HuH-7 (cell line): ENCODE data around the gene HNRNPA1.
"Not testable (repeated sequence)": the region's sequence is repeated elsewhere in the genome, so short reads cannot be mapped to it uniquely, and the experiment has no call there.

Experiments
- DNase-seq: peaks from one replicate; pipeline ENCODE4 v3.0.0; 2011; ENCODE audit warnings: low spot score

HNRNPA1 gene

DNA sequence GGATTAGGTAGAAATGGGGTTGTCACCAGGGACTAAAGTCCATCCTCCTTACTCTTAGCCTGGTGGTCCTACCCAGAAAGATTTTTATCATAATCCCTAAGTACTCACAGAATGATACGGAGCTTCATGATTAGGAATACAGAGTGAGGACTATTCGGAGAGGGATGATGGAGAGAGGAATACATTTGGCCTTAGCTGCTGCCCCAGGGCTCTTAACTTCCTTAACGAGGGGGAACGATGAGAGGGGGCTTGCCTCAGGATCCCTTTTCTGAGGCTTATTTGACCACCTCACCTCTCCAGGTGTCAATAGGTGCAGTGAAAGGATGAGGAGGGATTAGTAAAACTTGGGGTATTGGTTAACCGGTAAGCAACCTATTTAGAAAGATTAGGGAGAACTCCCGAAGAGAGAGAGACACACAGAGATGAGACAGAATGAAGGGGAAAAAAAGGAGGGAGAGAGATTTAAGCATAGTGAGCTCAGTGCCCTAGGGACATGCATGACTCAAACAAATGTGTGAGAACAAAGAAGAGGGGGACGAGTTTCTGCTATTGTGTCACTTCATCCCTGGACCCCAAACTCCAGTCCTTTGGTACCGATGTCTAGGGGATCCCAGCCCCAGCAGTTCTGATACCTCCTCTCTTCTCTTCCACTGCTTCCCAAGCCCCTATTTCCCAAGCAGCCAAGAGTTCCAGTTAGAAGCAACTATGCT lies 19.1 kb downstream of the HNRNPA1 start:
- DNase-seq: no peak

DNA sequence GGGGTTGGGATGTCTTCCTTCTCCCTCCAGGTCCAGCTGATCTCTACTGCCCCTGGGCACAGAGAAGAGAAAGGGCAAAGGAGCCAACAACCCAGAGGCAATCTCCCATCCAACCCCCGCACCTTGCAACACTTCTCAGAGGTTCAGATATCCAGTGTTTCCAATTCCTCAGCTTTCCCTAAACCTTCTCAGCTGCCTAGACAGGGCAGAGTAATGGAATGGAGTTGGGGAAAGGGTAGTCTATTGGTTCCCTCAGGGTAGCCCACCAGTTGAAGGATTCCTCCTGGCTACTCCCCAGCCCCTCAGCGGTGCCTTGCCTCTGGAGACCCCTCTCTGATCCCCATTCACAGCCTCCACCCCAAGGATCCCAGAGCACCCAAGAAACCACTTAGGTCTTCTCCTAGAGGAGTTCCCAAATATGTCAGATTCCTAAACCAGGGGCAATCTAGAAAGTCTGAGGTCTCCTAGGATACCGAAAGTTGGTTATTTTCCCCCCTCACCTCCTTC lies 19.8 kb downstream of the HNRNPA1 start:
- DNase-seq: no peak

DNA sequence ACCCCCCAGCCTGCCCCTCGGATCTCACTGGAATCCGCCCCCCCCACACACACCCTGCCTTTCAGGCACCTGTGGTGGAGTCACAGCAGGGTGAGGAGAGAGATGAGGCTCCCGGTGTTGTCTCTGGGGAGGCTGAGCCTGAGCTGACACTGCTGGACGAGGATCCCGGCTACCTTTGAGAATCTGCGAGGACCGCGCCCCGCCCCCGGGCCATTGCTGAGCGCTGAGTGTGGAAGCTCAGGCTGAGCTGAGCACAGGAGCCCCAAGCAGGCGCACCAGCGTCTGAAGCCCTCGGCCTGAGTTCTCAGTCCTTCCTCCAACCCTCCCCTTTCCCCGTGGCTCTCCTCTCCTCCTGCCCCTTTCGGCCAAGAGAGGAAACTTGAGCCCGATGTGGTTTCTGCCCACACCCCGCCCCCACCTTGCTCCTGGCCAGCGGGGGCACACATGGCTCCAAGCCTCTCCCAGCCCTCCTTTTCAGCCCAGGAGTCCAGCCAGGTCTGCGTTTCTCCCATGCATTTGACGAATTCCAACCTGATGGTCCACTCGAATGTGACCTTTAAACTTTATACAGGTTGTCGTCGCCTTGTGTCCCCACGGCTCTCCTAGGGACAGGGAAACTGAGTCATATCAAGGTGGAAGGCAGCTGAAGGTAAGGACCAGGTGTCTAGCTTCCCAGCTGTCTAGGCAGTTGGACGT lies 20.4 kb downstream of the HNRNPA1 start, which contains the start of gene NFE2:
TSS of gene NFE2 (minus strand) at position 284 of the 696 bp plus-strand sequence. CDS start 5,767 bp downstream, outside the sequence.
- peak; percentile 58 for DNase-seq

DNA sequence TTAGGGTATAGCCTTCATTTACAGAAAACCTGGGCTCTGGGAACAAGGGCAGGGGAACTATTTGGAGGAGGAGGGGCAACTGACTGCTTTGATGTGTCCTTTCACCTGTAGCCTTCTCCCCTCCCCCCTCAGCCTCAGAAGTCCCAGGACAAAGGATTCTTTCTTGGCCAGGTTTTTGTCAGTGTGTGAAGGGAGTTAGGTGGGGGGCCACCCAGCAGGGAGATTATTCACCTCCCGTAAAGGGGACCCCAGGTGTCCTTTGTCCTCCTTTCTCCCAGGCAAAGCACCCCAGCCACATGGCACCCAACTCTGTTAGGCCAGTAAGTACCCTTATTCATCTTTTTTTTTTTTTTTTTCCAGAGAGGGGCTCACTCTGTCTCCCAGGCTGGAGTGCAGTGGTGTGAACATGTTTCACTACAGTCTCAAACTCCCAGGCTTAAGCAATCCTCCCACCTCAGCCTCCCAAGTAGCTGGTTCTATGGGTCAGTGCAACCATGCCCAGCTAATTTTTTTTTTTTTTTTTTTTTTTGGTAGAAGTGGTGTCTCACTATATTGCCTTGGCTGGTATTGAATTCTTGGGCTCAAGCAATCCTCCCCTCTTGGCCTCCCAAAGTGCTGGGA lies 21.0 kb downstream of the HNRNPA1 start:
- no peak for DNase-seq

DNA sequence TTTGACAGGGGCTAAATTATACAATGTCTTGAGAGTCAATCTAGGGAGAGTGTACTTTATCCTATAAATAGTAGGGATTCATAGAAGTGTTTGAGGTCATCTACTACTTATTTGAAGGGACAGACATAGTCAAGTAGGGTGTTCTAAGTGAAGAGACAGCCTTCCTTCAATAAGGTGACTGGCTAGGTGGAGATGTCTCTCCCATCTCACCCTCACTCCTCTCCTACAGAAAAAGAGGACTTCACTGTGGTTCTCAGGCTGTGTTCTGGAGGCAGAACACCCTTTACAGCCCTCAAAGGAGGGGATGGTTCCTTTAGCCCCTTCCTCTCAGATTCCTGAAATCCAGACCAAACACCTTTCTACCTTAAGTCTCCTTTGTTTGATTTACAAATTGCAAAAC lies 23.1 kb downstream of the HNRNPA1 start:
- no peak for DNase-seq

DNA sequence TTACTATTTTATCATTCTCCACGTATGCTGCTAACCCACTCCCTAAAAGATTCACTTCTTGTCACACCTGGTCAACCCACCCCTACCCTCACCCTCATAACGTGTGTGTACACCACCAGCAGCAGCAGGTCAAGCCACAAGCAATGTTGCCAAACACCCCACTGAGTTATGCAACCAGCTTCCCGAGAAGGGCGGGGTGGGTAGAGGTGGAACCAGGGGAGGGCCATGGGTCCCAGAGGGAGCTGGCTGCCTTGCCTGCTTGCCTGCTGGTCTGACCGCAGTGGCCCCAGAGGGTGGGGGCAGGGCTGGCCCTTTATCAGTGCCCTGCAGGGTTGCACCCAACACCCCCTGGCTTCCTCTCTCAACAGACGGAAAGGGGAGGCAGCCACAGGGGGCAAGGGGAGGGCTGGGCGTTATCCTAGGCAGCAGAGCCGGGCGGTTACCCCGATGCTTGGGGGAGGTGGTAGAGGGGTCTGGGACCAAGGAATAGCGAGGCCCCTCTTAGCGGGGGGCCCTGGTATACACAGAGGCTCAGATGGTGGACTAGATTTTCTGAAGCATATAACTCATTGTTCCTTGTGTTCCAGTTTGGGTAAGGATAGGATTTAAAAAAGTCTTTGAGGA lies 23.8 kb downstream of the HNRNPA1 start:
- DNase-seq: peak; percentile 89

DNA sequence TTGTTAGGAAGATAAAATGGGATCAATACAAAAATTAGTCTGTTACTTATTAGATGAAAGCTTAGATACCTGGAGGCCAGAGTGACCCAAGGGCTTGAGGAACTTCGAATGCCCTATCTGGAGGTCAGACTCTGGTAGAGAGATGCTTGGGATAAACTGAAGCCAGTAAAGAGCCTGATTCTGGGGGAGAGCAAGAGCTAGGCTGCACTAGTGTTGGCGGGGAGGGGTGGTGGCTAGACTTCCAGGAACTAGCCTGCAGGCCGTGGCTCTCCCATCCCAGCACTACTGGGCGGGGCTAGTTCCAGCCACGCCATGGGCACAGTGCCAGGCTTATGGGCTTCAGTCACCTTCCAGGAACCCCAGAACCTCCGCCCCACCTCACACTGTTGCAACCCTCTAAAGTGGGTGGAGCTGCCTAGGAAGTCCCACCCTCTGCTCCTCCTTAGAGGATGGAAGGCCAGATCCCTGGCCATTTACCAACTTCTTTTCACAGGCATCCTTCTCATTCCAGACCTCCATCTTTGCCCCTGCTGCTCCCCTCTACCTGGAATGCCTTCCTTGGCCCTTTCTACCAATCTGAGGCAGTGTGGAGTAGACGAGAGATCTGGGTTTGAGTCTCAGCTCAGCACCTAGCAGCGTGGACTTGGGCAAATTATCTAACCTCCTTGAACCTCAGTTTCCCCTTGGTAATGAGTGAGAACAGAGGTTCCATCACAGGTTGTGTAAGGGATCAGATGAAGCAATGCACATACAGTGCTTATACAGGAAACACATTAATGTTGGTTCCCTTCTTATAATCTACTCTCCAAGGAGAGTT lies 26.6 kb downstream of the HNRNPA1 start:
- peak; percentile 59 for DNase-seq

DNA sequence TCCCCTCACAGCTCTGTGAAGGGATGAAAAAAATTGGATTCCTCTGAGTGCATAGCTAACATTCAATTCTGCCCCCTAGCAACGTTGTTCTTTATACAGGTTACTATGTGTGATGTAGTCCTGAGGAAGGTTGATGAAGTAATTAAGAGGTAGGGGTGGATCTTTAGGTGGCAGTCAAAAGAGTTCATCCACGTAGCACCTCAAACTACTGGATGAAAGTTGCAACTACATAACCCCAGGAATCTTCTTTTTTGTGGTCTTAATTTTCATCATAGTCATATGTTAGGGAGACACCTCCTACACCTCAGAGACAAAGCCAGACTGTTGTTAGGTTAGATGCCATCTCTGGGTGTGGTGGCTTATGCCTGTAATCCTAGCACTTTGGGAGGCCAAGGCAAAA lies 30.5 kb downstream of the HNRNPA1 start:
- DNase-seq: no peak

DNA sequence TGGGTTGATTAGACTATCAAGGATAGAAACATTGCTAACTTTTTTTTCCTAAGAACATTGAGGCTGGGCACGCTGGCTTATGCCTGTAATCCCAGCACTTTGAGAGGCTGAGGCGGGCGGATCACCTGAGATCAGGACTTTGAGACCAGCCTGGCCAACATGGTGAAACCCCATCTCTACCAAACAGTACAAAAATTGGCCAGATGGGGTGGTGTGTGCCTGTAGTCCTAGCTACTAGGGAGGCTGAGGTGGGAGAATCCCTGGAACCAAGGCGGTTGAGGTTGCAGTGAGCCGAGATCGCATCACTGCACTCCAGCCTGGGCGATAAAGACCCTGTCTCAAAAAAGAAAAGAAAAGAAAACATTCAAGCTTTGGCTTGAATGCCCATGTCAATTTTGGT lies 31.8 kb downstream of the HNRNPA1 start:
- not testable (repeated sequence) for DNase-seq

DNA sequence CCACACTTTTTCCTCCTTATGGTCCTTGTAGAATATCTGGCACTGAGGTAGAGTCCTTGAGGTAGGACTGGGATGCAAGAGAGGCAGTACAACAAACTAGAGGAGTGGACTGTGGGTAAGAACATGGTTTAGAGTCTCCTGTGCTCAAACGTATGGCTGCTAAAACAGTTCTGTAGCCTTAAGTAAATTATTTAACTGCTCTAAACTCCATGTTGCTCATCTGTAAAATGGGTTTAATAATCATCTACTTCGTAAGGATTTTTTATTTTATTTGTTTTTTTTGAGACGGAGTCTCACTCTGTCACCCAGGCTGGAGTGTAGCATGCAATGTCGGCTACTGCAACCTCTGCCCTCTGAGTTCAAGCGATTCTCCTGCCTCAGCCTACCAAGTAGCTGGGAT lies 40.8 kb downstream of the HNRNPA1 start:
- DNase-seq: no peak

DNA sequence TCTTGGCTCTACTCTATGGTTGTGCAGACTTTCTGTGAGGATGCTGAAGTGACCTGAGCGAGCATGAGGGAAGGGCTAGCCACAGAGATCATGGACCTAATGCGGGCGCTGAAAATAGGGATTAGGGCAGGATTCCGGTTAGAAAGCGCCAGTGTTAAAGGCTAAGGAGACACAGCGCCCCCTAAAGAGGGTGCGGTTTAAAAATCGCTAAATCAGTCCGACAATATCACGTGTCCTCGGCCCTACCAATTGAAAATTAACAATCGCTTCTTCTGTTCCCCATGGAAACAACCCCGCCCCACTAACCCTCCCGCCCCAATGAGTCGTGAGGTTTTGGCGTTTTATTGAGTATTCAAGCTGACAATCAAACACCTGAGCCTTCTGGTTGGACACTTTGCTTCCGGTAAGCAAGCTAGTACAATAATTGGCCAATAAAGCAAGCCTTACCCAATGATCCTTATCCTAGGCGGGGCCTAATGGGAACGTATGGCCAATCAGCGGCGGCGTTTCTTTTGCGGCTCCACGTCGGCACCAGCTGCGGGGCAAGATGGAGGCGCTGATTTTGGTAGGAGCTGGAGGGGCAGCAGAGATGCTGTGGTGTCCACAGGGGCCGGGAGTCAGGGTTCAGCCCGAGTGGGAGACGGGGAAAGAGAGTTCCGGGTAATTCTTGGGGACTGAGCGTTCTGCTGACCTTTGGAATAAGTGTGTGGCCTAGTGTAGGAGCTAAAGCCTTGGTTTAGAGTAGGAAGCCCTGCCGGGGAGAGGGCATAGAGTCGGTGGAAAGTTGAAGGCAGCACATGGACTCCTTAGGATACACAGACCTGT lies 44.3 kb downstream of the HNRNPA1 start, which contains the start of gene COPZ1:
TSS of gene COPZ1 (plus strand) at position 515 of the 825 bp plus-strand sequence. CDS start at position 548, 33 bp downstream.
- peak; percentile 82 for DNase-seq

DNA sequence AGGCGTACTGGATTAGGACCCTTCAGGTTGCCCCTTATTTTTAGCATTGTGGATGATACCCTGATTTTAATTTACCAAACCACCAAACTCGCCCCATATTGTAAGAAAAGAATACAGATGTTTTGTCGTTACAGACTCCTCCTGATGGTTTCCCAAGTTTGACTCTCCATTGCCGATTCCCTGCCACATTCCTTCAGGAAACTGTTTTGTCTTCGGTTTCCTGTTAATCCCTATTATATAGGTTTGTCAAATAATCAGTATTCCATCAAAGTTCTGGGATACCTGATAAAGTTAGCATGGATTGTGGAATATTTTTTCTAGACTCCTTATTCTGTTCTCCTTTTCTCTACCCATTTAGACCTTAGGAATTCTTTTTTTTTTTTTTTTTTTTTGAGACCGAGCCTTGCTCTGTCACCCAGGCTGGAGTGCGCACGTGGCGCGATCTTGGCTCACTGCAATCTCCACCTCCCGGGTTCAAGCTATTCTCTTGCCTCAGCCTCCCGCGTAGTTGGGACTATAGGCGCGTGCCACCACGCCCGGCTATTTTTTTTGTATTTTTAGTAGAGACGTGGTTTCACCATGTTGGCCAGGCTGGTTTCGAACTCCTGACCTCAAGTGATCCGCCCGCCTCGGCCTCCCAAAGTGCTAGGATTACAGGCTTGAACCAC lies 45.0 kb downstream of the HNRNPA1 start:
- DNase-seq: not testable (repeated sequence)

DNA sequence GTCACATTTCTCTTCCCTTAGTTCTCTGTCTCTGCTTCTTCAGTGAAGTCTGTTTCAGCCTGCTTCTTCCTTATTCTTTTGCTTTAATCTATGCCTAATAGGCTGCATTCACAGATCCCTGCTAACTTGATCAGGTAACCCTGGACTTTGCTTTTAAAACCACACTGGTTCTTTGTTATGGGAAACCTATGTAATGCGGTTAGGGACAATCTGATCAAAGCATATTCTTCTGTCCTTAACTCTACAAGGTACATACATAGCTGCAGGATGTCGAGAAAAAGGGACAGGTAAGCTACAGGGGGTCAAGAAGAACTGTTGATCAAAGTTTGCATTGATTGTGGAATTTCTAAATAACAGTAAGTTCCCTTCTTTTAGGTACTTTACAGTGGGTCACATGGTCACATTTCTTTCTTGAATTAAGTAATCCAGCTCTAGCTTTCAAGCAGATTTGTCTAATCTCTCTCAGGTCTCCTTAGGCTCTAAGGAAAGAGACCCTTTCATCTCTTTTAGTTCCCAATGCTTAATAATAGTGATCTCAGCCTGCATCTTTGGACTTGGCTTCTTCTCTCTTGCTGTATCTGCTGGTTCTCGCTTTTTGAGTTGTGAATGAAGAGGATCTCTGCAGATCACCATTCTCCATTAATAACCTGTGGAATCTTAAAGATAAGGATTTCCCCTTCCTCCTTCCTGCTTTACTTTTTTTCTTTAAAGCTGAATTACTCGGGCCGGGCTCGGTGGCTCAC lies 48.2 kb downstream of the HNRNPA1 start:
- no peak for DNase-seq

DNA sequence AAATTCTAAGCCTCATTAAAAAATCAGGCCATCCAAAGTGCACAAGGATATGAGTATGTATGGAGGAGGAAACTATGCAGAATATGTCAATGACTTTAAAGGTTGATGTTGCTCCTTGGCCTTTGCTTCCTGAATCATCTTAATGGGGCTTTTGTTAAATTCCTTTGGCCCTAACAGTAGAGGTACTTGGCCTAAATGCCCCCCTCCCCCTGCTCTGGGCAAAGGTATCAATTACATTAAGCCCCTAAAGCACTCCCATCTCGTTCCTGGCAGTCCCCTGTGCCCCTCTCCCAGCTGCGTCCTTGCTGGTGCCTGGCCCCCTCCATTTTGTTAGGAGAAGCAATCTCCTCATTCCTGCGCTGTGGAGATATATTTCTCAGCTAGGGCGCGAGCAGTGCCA lies 49.2 kb downstream of the HNRNPA1 start:
- DNase-seq: no peak

DNA sequence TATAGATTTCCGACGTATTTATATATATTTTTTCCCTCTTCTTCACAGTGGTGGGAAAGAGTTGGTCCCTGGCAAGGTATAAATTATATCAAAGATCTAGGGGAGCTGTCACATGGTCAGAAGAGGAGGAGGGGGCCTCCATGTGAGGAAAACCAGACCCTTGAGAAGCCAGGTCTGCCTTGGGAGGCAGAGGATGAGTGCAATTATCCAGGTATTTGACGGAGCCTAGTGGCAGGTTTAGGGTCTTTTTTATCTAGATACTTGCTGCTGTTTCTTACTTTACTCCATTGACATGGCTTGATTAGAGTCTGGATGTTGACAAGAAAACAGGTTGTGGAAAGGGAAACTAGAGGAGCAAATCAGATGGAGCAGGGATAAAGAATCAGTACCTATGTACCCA lies 49.9 kb downstream of the HNRNPA1 start:
- no peak for DNase-seq

DNA sequence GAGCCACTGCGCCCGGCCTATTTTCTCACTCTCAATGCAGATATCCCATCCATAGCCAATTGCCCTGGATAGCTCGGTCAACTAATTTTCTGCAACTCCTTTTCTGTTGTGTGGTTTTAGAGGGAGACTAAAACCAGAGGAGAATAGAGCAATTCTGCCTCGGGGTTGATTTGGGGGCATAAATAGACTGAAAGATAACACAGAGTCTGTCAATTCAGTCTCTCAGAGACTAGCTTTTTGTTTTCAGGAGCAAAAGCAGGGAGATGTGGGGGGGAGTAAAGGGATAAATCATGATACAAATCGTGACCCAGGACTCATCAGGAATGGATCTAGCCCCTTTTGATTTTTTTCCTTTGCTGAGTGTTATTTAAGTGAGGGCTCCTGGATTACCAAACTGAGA lies 50.9 kb downstream of the HNRNPA1 start:
- DNase-seq: no peak

DNA sequence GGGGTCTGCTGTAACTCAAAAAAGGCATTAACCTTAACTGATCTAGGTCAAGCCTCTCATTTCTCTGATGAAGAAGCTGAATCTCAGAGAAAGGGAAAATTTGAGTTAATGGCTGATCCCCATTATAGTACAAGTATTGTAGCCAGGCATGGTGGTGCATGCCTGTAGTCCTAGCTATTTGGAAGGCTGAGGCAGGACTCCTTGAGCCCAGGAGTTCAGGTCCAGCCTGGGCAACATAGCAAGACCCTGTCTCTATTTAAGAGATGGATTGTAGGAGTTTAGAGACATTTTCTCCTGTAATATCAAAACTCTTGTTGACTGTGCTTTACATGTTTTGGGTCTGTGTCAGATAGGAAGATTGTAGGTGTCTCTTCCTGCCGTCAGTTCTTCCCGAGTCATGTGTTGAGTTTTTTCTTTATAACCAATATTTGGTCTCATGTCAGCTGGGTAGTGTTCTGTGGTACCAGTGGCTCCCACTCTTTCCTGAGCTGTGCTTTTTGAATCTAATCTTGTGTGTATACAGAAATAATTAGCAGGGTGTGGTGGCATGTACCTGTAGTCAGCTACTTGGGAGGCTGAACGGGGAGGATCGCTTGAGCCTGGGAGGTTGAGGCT lies 53.0 kb downstream of the HNRNPA1 start:
- DNase-seq: no peak
